GM12872 (cell line): ENCODE data around the gene MSI2.
A peak's percentile ranks its signal among the peaks of the same experiment; 100 is the strongest.

Experiments used
- TF ChIP-seq, protein P1 (sequence below): IDR thresholded peaks from 3 replicates; pipeline ENCODE4 v1.5.1; 2011; ENCODE audit warnings: low read depth, mild to moderate bottlenecking, low read length, moderate library complexity; ENCODE audit not compliant: insufficient read depth

MSI2 gene

DNA sequence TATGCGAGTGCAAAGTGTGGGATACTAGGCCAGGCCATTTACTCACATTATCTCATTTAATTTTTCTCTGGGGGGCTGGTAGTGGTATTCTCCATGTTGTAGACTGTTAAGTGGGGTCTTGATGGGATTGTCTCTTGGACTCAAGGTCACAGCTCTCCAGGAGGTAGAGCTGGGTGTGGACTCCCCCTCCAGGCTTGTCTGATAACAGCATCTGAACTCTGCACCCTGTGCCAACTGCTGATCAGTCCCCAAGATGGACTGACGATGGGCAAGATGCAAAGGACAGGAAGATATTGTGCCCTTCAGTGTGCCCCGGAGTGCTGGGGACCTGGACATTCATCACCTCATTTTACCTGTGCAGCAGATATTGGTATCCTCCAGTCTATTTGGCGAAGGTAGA is 147.8 kb downstream of the MSI2 start:
- TF ChIP-seq, protein P1, sequence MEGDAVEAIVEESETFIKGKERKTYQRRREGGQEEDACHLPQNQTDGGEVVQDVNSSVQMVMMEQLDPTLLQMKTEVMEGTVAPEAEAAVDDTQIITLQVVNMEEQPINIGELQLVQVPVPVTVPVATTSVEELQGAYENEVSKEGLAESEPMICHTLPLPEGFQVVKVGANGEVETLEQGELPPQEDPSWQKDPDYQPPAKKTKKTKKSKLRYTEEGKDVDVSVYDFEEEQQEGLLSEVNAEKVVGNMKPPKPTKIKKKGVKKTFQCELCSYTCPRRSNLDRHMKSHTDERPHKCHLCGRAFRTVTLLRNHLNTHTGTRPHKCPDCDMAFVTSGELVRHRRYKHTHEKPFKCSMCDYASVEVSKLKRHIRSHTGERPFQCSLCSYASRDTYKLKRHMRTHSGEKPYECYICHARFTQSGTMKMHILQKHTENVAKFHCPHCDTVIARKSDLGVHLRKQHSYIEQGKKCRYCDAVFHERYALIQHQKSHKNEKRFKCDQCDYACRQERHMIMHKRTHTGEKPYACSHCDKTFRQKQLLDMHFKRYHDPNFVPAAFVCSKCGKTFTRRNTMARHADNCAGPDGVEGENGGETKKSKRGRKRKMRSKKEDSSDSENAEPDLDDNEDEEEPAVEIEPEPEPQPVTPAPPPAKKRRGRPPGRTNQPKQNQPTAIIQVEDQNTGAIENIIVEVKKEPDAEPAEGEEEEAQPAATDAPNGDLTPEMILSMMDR: peak; percentile 68

- TF ChIP-seq, protein P1: no peak
Measured at GRCh38 chr17:57404795-57405490, 148.6 kb downstream of the MSI2 start.

- TF ChIP-seq, protein P1: no peak
Measured at GRCh38 chr17:57405491-57406072, 149.3 kb downstream of the MSI2 start.

- TF ChIP-seq, protein P1: no peak
Measured at GRCh38 chr17:57406131-57406980, 150.0 kb downstream of the MSI2 start.

DNA sequence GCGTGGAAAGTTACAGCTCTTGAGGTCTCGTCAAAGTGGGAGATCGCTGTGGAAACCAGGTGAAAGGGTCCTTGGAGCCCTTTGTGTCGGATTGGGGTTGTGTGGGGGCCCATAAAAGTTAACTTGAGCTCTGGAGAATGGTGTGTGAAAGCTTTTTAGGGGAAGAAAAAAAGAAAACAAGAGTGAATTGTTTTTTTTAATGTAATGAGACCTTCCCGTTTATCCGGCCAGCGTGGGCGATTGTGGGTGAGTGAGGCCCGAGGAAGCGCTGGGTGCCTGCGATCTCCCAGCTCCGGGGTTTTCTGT is 150.6 kb downstream of the MSI2 start:
- TF ChIP-seq, protein P1: no peak

GRCh38 chr17:57407287-57408070 is 151.2 kb downstream of the MSI2 start:
- TF ChIP-seq, protein P1: no peak
